GM13977 (cell line): ENCODE results near the gene CMTM7.

Source experiments
- DNase-seq: peaks from one replicate; pipeline ENCODE4 v3.0.0; 2012; ENCODE audit warnings: low spot score
- in situ Hi-C: fragments of 300-500 bp; cut with MboI; formaldehyde crosslinking; loops from one replicate; pipeline ENCODE4 v1.12.0; 2022; ENCODE audit warnings: low sequenced_read_pairs, low pct_unique_long_range_greater_than_20kb, mixed read lengths, inconsistent platforms; ENCODE audit not compliant: unreplicated experiment
- TF ChIP-seq, protein P1 (sequence below): IDR thresholded peaks from 2 replicates; pipeline ENCODE4 v1.5.1; 2012; ENCODE audit warnings: mild to moderate bottlenecking, control low read depth; ENCODE audit not compliant: insufficient read depth; ENCODE audit errors: extremely low read depth, missing control alignments

CMTM7 gene, protein sequence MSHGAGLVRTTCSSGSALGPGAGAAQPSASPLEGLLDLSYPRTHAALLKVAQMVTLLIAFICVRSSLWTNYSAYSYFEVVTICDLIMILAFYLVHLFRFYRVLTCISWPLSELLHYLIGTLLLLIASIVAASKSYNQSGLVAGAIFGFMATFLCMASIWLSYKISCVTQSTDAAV

GRCh38 chr3:32391643-32392535 lies at the start of gene CMTM7:
CMTM7 (plus strand) TSS chr3:32391853; CDS start chr3:32391907, 54 bp downstream.
- in situ Hi-C loops = no loop called here
- DNase-seq = peak; percentile 63
- TF ChIP-seq, protein P1, sequence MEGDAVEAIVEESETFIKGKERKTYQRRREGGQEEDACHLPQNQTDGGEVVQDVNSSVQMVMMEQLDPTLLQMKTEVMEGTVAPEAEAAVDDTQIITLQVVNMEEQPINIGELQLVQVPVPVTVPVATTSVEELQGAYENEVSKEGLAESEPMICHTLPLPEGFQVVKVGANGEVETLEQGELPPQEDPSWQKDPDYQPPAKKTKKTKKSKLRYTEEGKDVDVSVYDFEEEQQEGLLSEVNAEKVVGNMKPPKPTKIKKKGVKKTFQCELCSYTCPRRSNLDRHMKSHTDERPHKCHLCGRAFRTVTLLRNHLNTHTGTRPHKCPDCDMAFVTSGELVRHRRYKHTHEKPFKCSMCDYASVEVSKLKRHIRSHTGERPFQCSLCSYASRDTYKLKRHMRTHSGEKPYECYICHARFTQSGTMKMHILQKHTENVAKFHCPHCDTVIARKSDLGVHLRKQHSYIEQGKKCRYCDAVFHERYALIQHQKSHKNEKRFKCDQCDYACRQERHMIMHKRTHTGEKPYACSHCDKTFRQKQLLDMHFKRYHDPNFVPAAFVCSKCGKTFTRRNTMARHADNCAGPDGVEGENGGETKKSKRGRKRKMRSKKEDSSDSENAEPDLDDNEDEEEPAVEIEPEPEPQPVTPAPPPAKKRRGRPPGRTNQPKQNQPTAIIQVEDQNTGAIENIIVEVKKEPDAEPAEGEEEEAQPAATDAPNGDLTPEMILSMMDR = peak; percentile 36

DNA sequence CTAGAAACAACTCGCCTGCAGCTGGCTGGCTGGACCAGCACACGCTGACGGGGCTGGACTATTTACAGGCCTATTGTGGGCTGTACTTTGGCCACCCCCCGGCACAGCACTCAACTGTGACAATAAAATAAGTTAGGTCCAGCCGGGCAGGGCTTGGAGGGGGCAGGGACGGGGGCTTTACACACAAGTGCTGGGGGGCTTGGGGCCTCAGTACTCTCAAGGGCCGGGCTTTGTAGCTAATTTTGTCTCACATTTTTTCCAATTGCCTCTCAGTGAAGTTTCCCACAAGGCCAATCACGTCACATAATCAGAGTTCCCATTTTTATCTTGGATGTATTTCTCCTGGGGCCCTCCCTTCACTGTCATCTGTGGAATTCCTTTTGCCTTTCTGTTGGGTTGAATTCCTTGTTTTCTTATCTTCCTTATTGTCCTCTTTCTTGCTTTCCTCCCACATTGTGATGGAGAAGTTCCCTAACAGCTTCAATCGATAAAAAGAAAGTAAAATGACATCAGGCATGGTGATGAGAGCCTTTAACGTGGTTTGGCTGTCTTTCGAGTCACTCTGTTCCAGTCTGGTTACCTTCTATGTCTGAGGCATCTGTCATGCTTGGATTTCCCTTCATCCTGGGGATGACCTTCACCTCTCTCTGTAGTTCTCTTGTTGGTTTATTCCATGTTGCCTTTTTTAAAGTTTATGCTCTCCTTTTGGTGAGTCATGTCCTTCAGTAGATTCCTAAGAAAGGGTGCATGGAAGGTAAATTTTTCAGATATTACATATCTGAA lies 44.1 kb upstream of the CMTM7 start:
- DNase-seq = no peak

DNA sequence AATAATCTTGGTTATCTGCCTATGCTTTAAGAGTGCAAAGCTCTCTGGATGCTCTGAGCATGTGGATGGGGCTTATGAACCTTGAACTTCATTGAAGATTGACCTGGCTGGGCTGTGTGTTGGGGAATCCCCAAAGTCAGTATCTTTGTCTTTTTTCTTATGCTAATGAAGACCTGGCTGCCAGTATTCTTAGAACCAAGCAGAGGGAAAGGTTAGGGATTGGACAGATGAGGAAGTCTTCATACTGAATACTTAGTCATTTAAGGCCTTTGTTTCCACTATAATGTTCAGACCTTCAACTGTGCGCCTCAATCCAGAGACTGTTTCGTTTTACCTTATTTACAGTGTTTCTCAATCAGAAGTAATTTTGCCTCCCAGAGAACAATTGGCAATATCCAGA lies 42.5 kb upstream of the CMTM7 start:
- in situ Hi-C loops = no loop called here
- TF ChIP-seq, protein P1 = no peak
- DNase-seq = no peak

More for the DNA sequence above, 44.1 kb upstream of the CMTM7 start:
- in situ Hi-C loops = no loop called here
- TF ChIP-seq, protein P1 = no peak

DNA sequence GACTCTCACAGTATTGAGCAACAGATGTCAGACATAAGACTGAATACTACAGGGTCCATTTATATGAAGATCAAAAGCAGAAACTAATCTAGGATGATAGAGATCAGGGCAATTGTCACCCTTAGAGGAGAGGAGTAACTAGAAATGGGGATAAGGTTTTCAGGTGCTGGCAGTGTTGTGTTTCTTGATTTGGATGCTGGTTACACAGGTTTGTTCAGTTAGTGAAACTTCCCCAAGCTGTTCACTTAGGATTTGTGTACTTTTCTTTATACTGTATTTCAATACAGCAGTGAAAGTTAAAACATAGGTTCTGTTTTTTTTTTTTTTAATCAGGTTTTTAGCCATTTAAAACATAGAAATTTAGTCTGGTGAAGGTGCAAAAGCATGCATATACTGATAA lies 39.1 kb upstream of the CMTM7 start:
- TF ChIP-seq, protein P1 = no peak
- in situ Hi-C loops = no loop called here
- no peak for DNase-seq

DNA sequence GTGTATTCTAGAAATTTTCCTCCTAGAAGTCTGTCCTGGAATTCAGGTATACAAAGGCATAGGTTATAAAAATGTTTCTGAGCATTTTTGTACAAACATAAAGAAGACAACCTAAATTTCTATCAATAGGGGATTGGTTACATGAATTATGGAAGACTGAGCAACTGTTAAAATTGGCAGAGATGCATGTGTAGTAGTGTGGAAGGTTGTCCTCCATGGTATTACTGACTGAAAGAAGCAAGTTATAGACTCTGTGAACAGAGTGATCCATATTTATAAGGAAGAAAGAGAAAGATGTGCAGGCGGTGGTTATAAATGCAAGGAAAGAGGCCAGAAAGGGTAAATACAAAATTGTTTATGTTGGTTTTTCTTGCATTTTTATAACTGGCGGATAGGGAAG lies 38.3 kb upstream of the CMTM7 start:
- in situ Hi-C loops = no loop called here
- no peak for DNase-seq

GRCh38 chr3:32354362-32354778 lies 37.3 kb upstream of the CMTM7 start:
- TF ChIP-seq, protein P1 = no peak
- DNase-seq = no peak
- in situ Hi-C loops = no loop called here

More for the DNA sequence above, 38.3 kb upstream of the CMTM7 start:
- TF ChIP-seq, protein P1 = no peak
